Activated CD4-positive, alpha-beta T cell treated with anti-CD3 and anti-CD28 coated beads, Interleukin-2, amount 10 ng/mL, durations not matched to agents 24 days and 14 days (primary cell): ENCODE measurements around the gene DNAH8. TPM values are rescaled to one million over a fixed set of nuclear protein-coding genes. Genes with fewer than 3 reads are reported as not detected.
"Not testable (repeated sequence)": the region's sequence is repeated elsewhere in the genome, so short reads cannot be mapped to it uniquely, and the experiment has no call there.

Source experiments
- DNase-seq: peaks from one replicate; pipeline ENCODE4 v3.0.0; 2022
- H3K27ac Mint-ChIP-seq: one replicate; pipeline ENCODE4 v1.8.0; 2022; ENCODE audit warnings: mild to moderate bottlenecking, mixed read lengths
- H3K27me3 Mint-ChIP-seq: one replicate; pipeline ENCODE4 v1.8.0; 2022; ENCODE audit warnings: mixed read lengths
- H3K36me3 Mint-ChIP-seq: one replicate; pipeline ENCODE4 v1.8.0; 2022; ENCODE audit warnings: low read depth, mild to moderate bottlenecking, mixed read lengths
- H3K4me1 Mint-ChIP-seq: one replicate; pipeline ENCODE4 v1.8.0; 2021; ENCODE audit warnings: mixed read lengths
- H3K4me3 Mint-ChIP-seq: one replicate; pipeline ENCODE4 v1.8.0; 2022; ENCODE audit warnings: mild to moderate bottlenecking, moderate library complexity, mixed read lengths
- H3K9me3 Mint-ChIP-seq: one replicate; pipeline ENCODE4 v1.8.0; 2021; ENCODE audit warnings: mixed read lengths
- intact Hi-C: fragments of 100-400 bp; cut with micrococcal nuclease; formaldehyde crosslinking; loops from one replicate; pipeline ENCODE4 v1.15.1; 2023
- total RNA-seq: library from RNA; stranded (reverse); gene quantifications from 2 replicates; pipeline ENCODE4 v1.2.3, GENCODE V29; 2022

DNAH8 gene
- total RNA-seq, 1 donor from 2014 or later: not detected

DNA sequence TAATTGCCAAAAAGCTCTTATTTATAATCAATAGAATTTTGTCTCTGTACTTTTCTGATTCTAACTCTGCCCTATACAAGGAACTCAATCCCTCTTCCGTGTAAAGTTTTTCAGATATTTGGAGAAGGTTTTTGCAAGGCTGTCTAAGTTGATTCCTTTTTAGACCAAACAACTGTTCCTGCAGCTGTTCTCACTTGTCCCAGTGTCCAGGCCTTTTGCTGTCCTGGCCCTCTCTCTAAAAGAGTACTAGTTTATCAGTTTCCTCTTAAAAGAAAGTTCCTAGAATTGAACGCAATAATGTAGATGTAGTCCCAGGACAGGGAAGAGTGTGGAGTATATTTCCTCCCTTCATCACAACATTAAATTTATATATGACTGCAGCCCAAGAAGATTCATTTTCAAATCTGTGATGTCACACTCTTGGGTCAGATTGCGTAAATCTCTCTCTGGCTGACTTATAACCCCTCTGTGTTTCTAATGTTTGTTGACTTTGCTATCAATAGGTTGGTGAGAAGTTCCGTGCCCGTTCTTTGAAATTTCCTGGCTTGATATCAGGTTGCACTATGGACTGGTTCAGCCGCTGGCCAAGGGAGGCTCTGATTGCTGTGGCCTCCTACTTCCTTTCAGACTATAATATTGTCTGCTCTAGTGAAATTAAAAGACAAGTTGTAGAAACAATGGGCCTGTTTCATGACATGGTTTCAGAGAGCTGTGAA, 194.1 kb downstream of the DNAH8 start:
- Mint-ChIP-seq H3K9me3 (no peaks in the 10 kb centered on the region), H3K4me1 (no peaks in the 10 kb centered on the region), H3K4me3 (no peak overlapping the region), H3K27ac (no peak overlapping the region), H3K36me3 (no peaks in the 10 kb centered on the region), H3K27me3 (peaks cover under 1% of the 10 kb centered on the region)
- intact Hi-C loops: no loop called here
- no peak for DNase-seq

- no peaks in the 10 kb centered on the region for H3K27me3 Mint-ChIP-seq
- intact Hi-C loops: no loop called here
- no peaks in the 10 kb centered on the region for H3K9me3 Mint-ChIP-seq
- H3K4me1 Mint-ChIP-seq: no peaks in the 10 kb centered on the region
- DNase-seq: no peak
- no peak overlapping the region for H3K4me3 Mint-ChIP-seq
- H3K36me3 Mint-ChIP-seq: no peaks in the 10 kb centered on the region
- H3K27ac Mint-ChIP-seq: no peak overlapping the region
These were observed 195.1 kb downstream of the DNAH8 start for GRCh38 chr6:38910207-38910606.

DNA sequence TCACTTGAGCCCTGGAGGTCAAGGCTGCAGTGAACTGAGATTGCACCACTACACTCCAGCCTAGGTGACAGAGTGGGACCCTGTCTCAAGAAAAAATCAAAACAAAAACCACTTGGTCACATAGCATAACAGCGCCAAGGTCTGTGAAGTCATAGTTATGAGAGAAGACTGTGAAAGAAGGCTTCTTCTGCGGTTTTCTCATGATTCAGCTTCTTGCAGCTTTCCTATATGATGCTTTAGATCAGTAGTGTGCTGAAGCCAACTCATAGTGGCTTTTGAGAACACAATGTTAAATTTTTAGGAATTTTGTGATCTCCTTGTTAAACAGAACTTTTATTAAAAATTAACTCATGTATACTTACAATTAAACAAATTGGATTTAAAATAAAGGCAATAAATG, 197.3 kb downstream of the DNAH8 start:
- H3K9me3 Mint-ChIP-seq: no peaks in the 10 kb centered on the region
- H3K36me3 Mint-ChIP-seq: no peaks in the 10 kb centered on the region
- intact Hi-C loops: no loop called here
- DNase-seq: no peak
- H3K4me3 Mint-ChIP-seq: no peak overlapping the region
- no peak overlapping the region for H3K27ac Mint-ChIP-seq
- peaks cover 3% of the 10 kb centered on the region for H3K27me3 Mint-ChIP-seq
- H3K4me1 Mint-ChIP-seq: no peaks in the 10 kb centered on the region

- no peak overlapping the region for H3K27ac Mint-ChIP-seq
- H3K27me3 Mint-ChIP-seq: peaks cover 5% of the 10 kb centered on the region
- H3K36me3 Mint-ChIP-seq: no peaks in the 10 kb centered on the region
- intact Hi-C loops: no loop called here
- DNase-seq: no peak
- H3K4me3 Mint-ChIP-seq: no peak overlapping the region
- H3K4me1 Mint-ChIP-seq: no peaks in the 10 kb centered on the region
- H3K9me3 Mint-ChIP-seq: no peaks in the 10 kb centered on the region
These were observed 200.3 kb downstream of the DNAH8 start for GRCh38 chr6:38915205-38915925.

GRCh38 chr6:38921540-38921939, 206.4 kb downstream of the DNAH8 start:
- H3K9me3 Mint-ChIP-seq, H3K36me3 Mint-ChIP-seq, H3K4me1 Mint-ChIP-seq, H3K27ac Mint-ChIP-seq, H3K27me3 Mint-ChIP-seq, H3K4me3 Mint-ChIP-seq, DNase-seq, intact Hi-C loops: not testable (repeated sequence)

GRCh38 chr6:38924791-38925509, 209.8 kb downstream of the DNAH8 start:
- Mint-ChIP-seq H3K9me3 (no peaks in the 10 kb centered on the region), H3K27me3 (peaks cover 20% of the 10 kb centered on the region), H3K4me1 (no peaks in the 10 kb centered on the region), H3K27ac (no peak overlapping the region), H3K4me3 (no peak overlapping the region), H3K36me3 (no peaks in the 10 kb centered on the region)
- intact Hi-C loops: no loop called here
- no peak for DNase-seq

DNA sequence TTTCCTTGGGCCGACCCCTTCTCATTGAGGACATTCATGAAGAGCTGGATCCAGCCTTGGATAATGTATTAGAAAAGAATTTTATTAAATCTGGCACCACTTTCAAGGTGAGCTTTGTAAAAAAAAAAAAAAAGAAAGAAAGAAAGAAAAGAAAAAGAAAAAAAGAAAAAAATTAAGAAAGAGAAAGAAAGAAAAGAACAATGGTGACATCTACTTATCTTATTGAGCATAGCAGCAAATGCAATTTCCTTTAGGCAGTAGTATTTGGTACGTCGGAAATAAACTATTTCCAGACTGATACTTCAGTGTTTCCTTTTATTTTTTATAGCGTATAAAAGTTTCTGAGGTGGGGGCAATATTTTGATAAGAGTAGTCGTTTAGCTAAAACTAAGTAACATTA, 214.4 kb downstream of the DNAH8 start:
- no peaks in the 10 kb centered on the region for H3K36me3 Mint-ChIP-seq
- intact Hi-C loops: no loop called here
- H3K4me1 Mint-ChIP-seq: no peaks in the 10 kb centered on the region
- DNase-seq: no peak
- no peak overlapping the region for H3K27ac Mint-ChIP-seq
- no peaks in the 10 kb centered on the region for H3K9me3 Mint-ChIP-seq
- peaks cover 22% of the 10 kb centered on the region for H3K27me3 Mint-ChIP-seq
- H3K4me3 Mint-ChIP-seq: no peak overlapping the region

GRCh38 chr6:38933426-38933825, 218.3 kb downstream of the DNAH8 start:
- H3K4me1 Mint-ChIP-seq: no peaks in the 10 kb centered on the region
- intact Hi-C loops: loop anchor here (5.0 kb wide), 1 partner anchor 61 kb away; no protein-coding TSS in a partner anchor
- no peak for DNase-seq
- H3K27ac Mint-ChIP-seq: no peak overlapping the region
- no peak overlapping the region for H3K4me3 Mint-ChIP-seq
- no peaks in the 10 kb centered on the region for H3K9me3 Mint-ChIP-seq
- H3K27me3 Mint-ChIP-seq: peaks cover 9% of the 10 kb centered on the region
- no peaks in the 10 kb centered on the region for H3K36me3 Mint-ChIP-seq

GRCh38 chr6:38935051-38935450, 219.9 kb downstream of the DNAH8 start:
- no peaks in the 10 kb centered on the region for H3K4me1 Mint-ChIP-seq
- no peak for DNase-seq
- H3K9me3 Mint-ChIP-seq: no peaks in the 10 kb centered on the region
- H3K27me3 Mint-ChIP-seq: peaks cover 7% of the 10 kb centered on the region
- H3K4me3 Mint-ChIP-seq: no peak overlapping the region
- H3K36me3 Mint-ChIP-seq: no peaks in the 10 kb centered on the region
- H3K27ac Mint-ChIP-seq: no peak overlapping the region
- intact Hi-C loops: no loop called here

- Mint-ChIP-seq H3K4me3 (no peak overlapping the region), H3K36me3 (no peaks in the 10 kb centered on the region), H3K27me3 (peaks cover 4% of the 10 kb centered on the region), H3K27ac (no peak overlapping the region), H3K4me1 (no peaks in the 10 kb centered on the region), H3K9me3 (no peaks in the 10 kb centered on the region)
- intact Hi-C loops: no loop called here
- no peak for DNase-seq
These were observed 222.9 kb downstream of the DNAH8 start for GRCh38 chr6:38937839-38938613.

DNA sequence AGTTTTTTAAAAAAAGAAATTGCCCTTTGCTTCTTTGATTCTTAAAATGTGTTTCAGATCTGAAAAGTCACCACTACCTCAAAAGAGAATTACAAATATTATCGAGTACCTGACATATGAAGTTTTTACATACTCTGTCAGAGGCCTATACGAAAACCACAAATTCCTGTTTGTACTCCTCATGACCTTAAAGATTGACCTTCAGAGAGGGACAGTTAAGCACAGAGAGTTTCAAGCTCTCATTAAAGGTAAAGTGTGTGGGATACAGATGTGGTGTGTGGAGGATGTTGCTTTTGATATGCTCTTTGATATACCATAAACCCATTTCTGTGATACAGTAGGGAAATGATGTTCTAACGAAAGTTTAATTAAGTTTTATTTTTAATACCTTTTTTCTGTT, 223.6 kb downstream of the DNAH8 start:
- no peak overlapping the region for H3K4me3 Mint-ChIP-seq
- no peak overlapping the region for H3K27ac Mint-ChIP-seq
- H3K4me1 Mint-ChIP-seq: no peaks in the 10 kb centered on the region
- intact Hi-C loops: no loop called here
- no peaks in the 10 kb centered on the region for H3K36me3 Mint-ChIP-seq
- no peaks in the 10 kb centered on the region for H3K9me3 Mint-ChIP-seq
- peaks cover 5% of the 10 kb centered on the region for H3K27me3 Mint-ChIP-seq
- DNase-seq: no peak

GRCh38 chr6:38942442-38942841, 227.3 kb downstream of the DNAH8 start:
- H3K4me1 Mint-ChIP-seq: no peaks in the 10 kb centered on the region
- H3K9me3 Mint-ChIP-seq: no peaks in the 10 kb centered on the region
- H3K27ac Mint-ChIP-seq: no peak overlapping the region
- H3K4me3 Mint-ChIP-seq: no peak overlapping the region
- intact Hi-C loops: no loop called here
- peaks cover 7% of the 10 kb centered on the region for H3K27me3 Mint-ChIP-seq
- DNase-seq: no peak
- H3K36me3 Mint-ChIP-seq: no peaks in the 10 kb centered on the region

GRCh38 chr6:38942965-38943364, 227.9 kb downstream of the DNAH8 start:
- Mint-ChIP-seq H3K4me1 (no peaks in the 10 kb centered on the region), H3K27ac (no peak overlapping the region), H3K9me3 (no peaks in the 10 kb centered on the region), H3K4me3 (no peak overlapping the region), H3K27me3 (peaks cover 7% of the 10 kb centered on the region), H3K36me3 (no peaks in the 10 kb centered on the region)
- intact Hi-C loops: no loop called here
- peak; percentile 17 for DNase-seq
